ENCODE measurements around the gene KIF15.

Gene KIF15

GRCh38 chr3:44865272-44866035, 103.9 kb downstream of the KIF15 start:
- no peak for TF ChIP-seq CTCF (IDR thresholded peaks at IDR 0.05; ENCODE audit: insufficient read depth, low read depth, low read length, missing control alignments)
- no peak overlapping the region for H3K4me3 ChIP-seq (ENCODE audit: low read depth, low read length)
- no peak for DNase-seq (ENCODE audit: low read depth)

- no peak for DNase-seq (ENCODE audit: low read depth)
- no peak for TF ChIP-seq CTCF (IDR thresholded peaks at IDR 0.05; ENCODE audit: insufficient read depth, low read depth, low read length, missing control alignments)
- H3K4me3 ChIP-seq (ENCODE audit: low read depth, low read length): no peak overlapping the region
Measured at GRCh38 chr3:44867421-44868111, 106.0 kb downstream of the KIF15 start.

DNA sequence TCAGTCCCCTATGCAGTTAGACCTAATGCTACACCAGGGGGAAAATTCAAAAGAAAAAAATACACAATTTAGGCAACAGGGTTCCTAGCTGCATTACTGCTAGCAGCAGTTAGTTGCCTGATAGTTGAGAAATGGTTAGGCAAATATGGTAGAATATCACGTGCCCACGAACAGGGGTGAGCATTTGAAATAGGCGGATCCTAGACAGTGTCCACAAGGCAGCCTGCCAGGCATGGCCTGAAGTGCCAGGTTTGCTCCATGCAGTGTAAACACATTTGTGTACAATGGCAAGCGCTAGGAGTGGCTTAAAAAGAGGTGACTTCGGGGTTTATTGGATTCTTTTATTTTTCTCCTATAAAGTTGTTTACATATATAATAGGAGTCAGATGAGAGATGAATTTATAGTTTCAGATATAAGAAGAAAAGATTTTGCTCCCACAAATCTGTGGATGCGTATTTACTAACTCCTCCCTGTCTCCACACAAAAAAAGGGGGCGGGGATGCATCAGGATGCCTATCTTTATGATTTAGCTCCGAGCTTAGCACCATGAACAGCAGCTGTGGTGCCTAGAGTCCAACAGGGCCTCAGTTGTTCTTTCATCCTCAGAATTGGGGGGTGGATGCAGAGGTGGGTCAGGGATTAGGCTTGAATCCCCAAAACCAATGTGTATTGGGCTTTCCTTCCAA, 108.9 kb downstream of the KIF15 start:
- no peak for DNase-seq (ENCODE audit: low read depth)
- H3K4me3 ChIP-seq (ENCODE audit: low read depth, low read length): no peak overlapping the region
- TF ChIP-seq CTCF (IDR thresholded peaks at IDR 0.05; ENCODE audit: insufficient read depth, low read depth, low read length, missing control alignments): no peak

GRCh38 chr3:44874308-44874707, 112.7 kb downstream of the KIF15 start, which contains the start of gene TGM4:
TSS of gene TGM4 (plus strand) at chr3:44874608. CDS start at chr3:44874679, 71 bp downstream.
- no peak within 1 kb of the TSS for H3K4me3 ChIP-seq (ENCODE audit: low read depth, low read length)
- DNase-seq (ENCODE audit: low read depth): no peak
- TF ChIP-seq CTCF (IDR thresholded peaks at IDR 0.05; ENCODE audit: insufficient read depth, low read depth, low read length, missing control alignments): no peak

DNA sequence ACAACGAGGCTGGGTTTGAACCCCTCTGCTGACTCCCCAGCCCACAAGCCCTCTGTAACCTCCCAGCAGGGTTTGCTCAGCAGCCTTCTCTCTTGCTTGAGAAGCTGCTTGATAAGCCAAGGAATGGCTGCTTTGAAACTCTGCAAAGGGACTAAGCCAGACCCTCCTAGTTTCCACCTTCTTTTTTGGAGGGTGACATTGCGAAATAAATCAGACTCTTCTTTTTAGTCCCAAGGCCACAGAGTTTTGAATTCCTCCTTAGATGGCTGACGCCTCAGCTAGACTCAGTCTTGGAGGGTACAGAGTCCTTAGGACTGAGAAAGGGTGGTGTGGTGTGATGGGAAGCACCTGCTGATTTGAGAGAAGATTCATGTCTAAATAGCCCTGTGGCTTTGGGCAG, 114.0 kb downstream of the KIF15 start:
- no peak overlapping the region for H3K4me3 ChIP-seq (ENCODE audit: low read depth, low read length)
- TF ChIP-seq CTCF (IDR thresholded peaks at IDR 0.05; ENCODE audit: insufficient read depth, low read depth, low read length, missing control alignments): no peak
- DNase-seq (ENCODE audit: low read depth): no peak

DNA sequence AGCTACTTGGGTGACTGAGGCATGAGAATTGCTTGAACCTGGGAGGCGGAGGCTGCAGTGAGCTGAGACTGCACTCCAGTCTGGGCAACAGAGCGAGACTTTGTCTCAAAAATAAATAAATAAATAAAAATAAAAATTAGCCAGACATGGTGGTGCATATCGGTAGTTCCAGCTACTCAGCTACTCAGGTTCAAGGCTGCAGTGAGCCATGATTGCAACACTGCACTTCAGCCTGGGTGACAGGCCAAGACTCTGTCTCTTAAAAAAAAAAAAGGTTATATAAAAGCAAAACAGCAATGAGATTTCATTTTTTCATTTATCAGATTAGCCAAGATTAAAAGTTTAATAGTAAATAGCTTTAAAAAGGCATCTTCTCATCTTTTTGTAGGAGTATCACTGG, 115.7 kb downstream of the KIF15 start:
- no peak for TF ChIP-seq CTCF (IDR thresholded peaks at IDR 0.05; ENCODE audit: insufficient read depth, low read depth, low read length, missing control alignments)
- no peak for DNase-seq (ENCODE audit: low read depth)
- H3K4me3 ChIP-seq (ENCODE audit: low read depth, low read length): no peak overlapping the region
